Lung microvascular endothelial cell (primary cell): ENCODE measurements around the gene LUC7L2. TPM values are rescaled to one million over a fixed set of nuclear protein-coding genes. Genes with fewer than 3 reads are reported as not detected.
A peak's percentile ranks its signal among the peaks of the same experiment; 100 is the strongest.
"Not testable (repeated sequence)": the region's sequence is repeated elsewhere in the genome, so short reads cannot be mapped to it uniquely, and the experiment has no call there.

ENCODE experiments used
- DNase-seq, 2 donors: peaks; one replicate each; pipeline versions ENCODE4 v3.0.0 to v3.0.0-alpha.2; 2010; ENCODE audit warnings: low read depth in 2 of 2
- total RNA-seq: library from RNA; depleted of rRNA; stranded (reverse); fragments of >200 nt; gene quantifications from 2 replicates; pipeline ENCODE4 v1.2.1, GENCODE V29; 2014

The LUC7L2 gene, protein sequence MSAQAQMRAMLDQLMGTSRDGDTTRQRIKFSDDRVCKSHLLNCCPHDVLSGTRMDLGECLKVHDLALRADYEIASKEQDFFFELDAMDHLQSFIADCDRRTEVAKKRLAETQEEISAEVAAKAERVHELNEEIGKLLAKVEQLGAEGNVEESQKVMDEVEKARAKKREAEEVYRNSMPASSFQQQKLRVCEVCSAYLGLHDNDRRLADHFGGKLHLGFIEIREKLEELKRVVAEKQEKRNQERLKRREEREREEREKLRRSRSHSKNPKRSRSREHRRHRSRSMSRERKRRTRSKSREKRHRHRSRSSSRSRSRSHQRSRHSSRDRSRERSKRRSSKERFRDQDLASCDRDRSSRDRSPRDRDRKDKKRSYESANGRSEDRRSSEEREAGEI
- total RNA-seq = 20.3 and 22.2 TPM in 2 replicates

- DNase-seq = peak; percentile 99
Measured at GRCh38 chr7:139359366-139360209, at the start of gene LUC7L2. Gene LUC7L2, plus strand, starts transcription at chr7:139359894. Its CDS starts 368 bp downstream, at chr7:139360262.

GRCh38 chr7:139317939-139318505 is 41.7 kb upstream of the LUC7L2 start:
- no peak for DNase-seq

GRCh38 chr7:139321071-139321745 is 38.5 kb upstream of the LUC7L2 start:
- peak; percentile 24 to 28 for DNase-seq

GRCh38 chr7:139324709-139325108 is 35.0 kb upstream of the LUC7L2 start:
- not testable (repeated sequence) for DNase-seq

DNA sequence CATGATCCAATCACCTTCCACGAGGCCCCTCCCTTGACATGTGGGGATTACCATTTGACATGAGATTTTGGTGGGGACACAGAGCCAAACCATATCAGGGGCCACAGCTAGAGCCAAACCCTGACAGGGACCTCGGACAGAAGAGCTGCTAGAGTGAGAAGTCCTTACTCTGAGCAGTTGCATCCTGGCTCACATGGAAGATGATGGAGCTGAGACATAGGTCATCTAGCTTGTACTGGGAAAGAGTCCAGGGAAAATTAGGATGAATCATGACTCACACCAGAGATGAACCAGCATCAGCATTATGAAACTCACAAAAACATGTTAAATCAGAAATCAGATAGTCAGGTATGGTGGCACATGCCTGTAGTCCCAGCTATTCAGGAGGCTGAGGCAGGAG is 31.3 kb upstream of the LUC7L2 start:
- peak in 1 of 2 donors; percentile 49 for DNase-seq

- no peak for DNase-seq
Measured at GRCh38 chr7:139329119-139329518, 30.6 kb upstream of the LUC7L2 start.

- DNase-seq = no peak
Measured at GRCh38 chr7:139330333-139331030, 29.2 kb upstream of the LUC7L2 start.

DNA sequence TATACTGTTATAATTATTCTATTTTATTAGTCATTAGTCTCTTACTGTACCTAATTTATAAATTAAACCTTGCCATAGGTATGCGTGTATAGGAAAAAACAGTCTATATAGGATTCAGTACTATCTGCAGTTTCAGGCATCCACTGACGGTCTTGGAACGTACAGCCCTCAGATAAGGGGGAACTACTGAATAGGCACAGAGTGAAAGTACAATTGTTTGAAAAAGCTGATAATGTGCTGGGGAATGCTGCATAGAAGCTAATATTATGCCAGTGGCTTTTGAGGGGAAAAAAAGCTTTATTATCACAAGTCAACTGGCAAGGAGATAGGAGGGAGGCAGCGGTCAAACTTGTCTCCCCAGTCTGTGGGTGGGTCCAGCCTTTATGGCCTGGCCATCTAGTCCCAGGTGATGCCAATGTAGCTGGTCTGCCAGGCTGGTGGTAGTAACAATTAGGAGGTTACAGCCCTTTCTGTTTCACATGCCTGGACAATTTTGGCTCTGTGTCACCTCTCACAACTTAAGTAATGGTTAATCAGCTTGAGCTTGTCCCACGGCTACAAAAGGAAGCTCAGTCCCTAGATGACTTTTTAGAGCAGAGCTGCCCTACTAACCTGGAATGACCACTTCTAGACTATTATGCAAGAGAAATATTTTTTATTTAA is 26.9 kb upstream of the LUC7L2 start:
- DNase-seq = no peak

DNA sequence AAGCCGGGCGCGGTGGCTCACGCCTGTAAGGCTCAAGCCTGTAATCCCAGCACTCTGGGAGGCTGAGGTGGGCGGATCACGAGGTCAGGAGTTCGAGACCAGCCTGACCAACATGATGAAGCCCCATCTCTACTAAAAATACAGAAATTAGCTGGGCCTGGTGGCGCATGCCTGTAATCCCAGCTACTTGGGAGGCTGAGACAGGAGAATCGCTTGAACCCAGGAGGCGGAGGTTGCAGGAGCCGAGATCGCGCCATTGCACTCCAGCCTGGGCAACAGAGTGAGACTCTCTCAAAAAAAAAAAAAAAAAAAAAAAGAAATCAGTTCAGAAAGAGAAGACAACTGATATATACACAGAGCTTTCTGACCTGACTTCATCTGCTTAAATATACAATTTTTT is 26.3 kb upstream of the LUC7L2 start:
- DNase-seq = not testable (repeated sequence)

DNA sequence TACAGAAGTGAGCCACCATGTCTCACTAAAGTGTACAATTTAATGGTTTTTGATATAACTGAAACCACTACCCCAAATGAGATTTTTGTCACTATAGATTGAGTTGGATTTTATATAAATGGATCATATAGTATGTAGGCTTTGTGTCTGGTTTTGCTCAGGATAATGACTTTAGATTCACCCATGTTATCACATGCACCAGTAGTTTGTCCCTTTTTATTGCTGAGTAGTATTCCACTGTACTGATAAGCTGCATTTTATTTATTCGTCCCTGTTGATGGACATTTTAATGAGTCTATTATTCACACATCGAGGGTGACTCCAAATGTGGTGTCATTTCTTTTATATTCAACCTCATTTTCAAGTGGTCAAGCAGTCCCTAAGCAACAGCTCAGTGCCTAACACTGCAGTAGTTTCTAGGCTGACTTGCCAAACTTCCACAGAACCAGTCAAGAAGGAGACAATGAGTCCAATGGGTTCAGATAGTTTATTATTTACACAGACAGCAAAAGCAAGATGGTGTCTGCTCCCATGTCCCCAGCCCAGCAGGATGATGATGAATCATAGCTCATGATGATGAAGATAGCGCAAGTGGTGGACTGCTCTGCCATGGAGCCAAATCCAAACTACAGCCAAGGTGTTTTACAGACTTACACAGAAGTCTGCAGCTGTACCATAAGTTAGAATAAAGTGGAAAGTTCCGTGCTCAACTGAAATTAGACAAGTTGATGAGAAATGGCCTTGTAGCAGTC is 25.1 kb upstream of the LUC7L2 start:
- DNase-seq = no peak

DNA sequence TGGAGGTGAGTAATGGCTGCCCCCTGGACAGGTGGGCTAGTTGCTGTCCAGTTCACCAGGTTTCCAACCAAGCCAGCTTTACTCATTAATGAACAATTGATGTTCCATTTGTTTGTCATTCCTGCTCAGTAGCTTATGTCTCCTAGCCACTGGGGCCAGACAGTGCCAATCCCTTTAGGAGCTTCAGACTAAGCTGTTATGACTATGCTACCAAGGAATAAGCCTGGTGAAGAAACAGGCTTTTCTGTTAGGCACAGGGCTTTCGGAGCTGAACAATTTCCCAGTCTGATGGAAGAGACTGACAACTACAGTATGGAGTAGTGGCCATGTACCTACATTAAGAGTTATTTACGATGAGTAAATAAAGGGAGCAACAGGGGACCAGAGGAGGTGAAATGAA is 20.7 kb upstream of the LUC7L2 start:
- no peak for DNase-seq

DNA sequence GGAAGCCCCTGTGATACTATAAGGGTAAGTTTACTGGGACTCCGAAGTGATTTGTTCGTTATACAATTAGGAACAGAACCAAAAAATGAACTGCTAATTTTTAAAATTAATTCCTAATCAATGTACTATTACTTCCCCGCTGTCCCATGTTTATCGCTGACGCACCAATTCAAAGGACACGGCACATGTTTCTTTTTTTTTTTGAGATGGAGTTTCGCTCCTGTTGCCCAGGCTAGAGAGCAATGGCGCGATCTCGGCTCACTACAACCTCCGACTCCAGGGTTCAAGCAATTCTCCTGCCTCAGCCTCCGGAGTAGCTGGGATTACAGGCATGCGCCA is 20.0 kb upstream of the LUC7L2 start:
- DNase-seq = no peak

DNA sequence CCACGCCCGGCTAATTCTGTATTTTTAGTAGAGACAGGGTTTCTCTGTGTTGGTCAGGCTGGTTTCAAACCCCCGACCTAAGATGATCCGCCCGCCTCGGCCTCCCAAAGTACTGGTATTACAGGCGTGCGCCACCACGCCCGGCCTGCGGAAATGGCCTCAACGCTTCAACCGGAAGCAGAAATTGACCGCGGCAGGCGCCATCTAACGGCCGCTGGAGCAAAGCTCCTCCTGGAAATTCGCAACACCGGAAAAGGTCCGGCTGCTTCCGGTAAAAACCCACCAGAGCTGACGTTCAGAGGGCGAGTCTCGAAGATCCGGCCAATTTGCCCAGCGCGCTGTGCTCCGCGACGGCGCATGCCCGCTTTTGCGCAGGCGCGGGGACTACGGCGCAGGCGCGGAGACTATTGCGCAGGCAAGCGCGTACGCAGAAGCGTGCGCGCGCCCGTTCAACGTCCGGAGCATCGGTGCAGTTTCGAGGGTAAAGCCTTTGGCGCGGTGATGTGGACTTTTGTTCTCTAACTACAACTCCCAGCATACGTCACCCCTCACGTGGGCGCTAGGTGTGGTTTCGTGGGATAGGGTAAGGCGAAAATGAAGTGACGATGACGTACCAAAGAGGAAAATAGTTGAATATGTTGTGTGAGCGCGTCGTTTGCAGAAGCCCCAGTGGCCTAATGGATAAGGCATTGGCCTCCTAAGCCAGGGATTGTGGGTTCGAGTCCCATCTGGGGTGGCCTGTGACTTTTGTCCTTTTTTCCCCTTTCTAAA is 19.5 kb upstream of the LUC7L2 start:
- DNase-seq = peak; percentile 99 to 100

GRCh38 chr7:139340808-139341057 is 19.0 kb upstream of the LUC7L2 start:
- DNase-seq = no peak

DNA sequence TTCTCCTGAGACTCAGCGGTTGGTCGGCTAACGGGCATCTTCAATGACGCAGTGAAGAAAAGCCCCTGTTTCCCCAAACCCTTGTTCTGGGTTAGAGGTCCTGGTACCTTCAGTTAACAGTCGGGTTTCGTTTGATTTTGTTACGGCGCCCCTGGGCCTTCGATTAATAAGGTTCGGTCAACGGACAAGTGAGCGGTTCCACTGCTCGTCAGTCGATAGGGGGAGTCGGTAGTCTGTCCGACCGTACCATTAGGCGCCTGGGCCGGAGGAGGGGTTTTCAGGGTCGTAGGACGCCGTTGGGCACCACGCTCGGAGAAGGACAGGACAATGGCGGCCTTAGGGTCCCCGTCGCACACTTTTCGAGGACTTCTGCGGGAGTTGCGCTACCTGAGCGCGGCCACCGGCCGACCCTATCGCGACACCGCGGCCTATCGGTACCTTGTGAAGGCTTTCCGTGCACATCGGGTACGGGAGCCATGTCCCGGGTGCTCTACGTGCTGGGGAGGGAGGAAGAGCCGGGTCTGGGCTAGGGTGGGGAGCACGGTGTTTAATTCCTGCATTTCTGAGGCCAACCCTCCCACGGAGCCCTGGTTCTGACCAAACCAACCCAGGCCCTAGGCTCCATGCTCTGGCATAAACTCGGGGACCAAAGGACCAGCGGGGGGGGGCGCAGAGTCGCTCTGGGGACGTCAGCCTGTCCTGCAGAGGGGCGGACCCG is 18.5 kb upstream of the LUC7L2 start, which contains the start of gene FMC1:
TSS of gene FMC1 (plus strand) at position 280 of the 718 bp plus-strand sequence. CDS start at position 328, 48 bp downstream.
- DNase-seq = peak; percentile 96 to 98

DNA sequence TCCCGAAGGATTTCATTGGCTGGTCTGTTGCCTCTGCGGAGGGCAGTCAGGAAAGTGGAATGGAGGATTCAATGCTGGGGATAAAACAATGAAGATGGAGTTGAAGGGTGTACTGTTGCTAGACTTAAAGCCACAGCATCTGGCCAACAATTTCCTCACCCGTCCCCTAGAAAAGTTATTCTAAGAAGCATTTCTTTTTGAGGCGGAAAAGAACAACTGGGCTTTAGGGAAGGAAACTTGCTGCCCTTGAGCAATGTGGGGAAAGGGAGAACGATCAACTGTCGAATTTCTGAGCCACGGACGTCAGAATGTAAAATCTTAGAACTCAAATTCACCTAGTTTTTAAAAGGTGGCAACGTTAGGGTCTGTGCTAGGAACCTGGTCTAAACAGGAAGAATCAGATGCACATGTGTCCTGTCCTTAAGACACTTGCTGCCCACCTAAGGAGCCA is 17.9 kb upstream of the LUC7L2 start:
- DNase-seq = no peak

DNA sequence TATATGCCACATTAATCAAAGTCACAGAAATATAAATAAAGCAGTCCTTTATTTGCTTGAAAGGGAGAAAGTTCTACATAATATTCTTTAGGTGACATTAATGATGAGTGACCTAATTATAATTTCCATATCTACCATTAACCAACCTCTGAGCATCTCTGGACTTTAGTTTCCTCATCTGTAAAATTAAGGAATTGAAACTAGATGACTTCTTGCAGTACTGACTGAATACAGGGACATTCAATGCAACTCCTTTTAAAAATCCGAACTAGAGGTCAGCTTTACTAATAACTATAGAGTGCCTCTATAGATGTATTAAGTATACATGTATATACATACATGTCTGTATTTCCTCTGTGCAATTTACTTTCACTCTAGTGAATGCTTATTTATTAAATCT is 14.7 kb upstream of the LUC7L2 start:
- DNase-seq = no peak

DNA sequence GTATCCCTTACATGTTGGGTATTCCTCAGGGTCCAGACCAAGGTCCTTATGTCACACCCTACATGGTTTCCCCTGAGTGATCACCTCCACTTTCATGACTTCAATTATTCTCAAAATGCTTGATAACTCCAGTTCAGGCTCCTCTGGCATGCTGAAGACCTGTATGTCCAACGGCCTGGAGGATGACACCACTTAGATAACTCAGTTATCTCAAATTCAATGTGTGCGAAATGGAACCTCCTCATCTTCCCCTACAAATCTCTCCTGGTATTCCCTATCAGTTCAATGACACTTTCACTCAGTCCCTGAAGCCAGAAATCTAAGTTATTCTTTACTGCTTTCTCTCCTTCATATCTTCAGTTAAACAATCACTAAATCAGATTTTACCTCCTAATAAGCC is 8.7 kb upstream of the LUC7L2 start:
- DNase-seq = no peak

DNA sequence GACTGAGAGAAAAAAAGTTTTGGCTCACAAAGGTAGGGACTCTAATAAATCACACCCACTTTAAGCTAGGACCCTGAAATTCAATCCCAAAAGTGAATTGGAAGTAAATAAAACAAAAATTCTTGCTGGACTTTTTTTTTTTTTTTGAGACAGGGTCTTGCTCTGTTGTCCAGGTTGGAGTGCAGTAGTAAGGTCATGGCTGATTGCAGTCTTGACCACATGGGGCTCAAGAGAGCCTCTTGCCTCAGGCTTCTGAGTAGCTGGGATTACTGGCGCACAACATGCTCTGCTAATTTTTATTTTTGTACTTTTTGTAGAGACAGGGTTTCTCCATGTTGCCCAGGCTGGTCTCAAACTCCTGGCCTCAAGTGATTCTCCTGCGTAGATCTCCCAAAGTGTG is 5.0 kb upstream of the LUC7L2 start:
- no peak for DNase-seq
